Ascending aorta (tissue), 2 donors: Measurements from ENCODE around the gene ARPC1B. TPM values are rescaled to one million over a fixed set of nuclear protein-coding genes. Genes with fewer than 3 reads are reported as not detected.

Source experiments
- DNase-seq, 2 donors: peaks; one replicate each; pipeline ENCODE4 v3.0.0-alpha.2; 2019; ENCODE audit warnings: low spot score in 2 of 2
- H3K27ac ChIP-seq, 2 donors: fragments of 200-600 bp; sonication (generic); one replicate each; pipeline ENCODE4 v1.5.1; 2016 to 2017; ENCODE audit warnings: mild to moderate bottlenecking in 1 of 2
- H3K27me3 ChIP-seq: fragments of 200-600 bp; sonication (generic); one replicate; pipeline ENCODE4 v1.5.1; 2017
- H3K36me3 ChIP-seq, 2 donors: fragments of 200-600 bp; sonication (generic); one replicate each; pipeline ENCODE4 v1.5.1; 2016
- H3K4me1 ChIP-seq, 2 donors: fragments of 200-600 bp; sonication (generic); one replicate each; pipeline ENCODE4 v1.5.1; 2016 to 2017; ENCODE audit warnings: mild to moderate bottlenecking in 1 of 2
- H3K4me3 ChIP-seq, 2 donors: fragments of 200-600 bp; sonication (generic); one replicate each; pipeline ENCODE4 v1.5.1; 2016 to 2017; ENCODE audit warnings: mild to moderate bottlenecking in 1 of 2
- H3K9me3 ChIP-seq, 2 donors: fragments of 200-600 bp; sonication (generic); one replicate each; pipeline ENCODE4 v1.5.1; 2016
- CTCF ChIP-seq, 3 experiments: fragments of 200-600 bp in 2 of 3; fragments of 450-650 bp in 1 of 3; sonication (generic) in 2 of 3; IDR thresholded peaks; one replicate each; pipeline ENCODE4 v1.5.1; 2016 to 2019; ENCODE audit warnings: antibody characterized with exemption in 3 of 3, mild to moderate bottlenecking in 1 of 3, moderate library complexity in 1 of 3
- intact Hi-C: fragments of 100-400 bp; cut with DNase I; formaldehyde crosslinking; loops from one replicate; pipeline ENCODE4 v1.15.1; 2023
- total RNA-seq: library from RNA; depleted of rRNA; stranded (reverse); fragments of >200 nt; gene quantifications from one replicate; pipeline ENCODE4 v1.1.0, GENCODE V29; 2016

Gene ARPC1B
- total RNA-seq, 1 donor from 2014 or later: 360 TPM

DNA sequence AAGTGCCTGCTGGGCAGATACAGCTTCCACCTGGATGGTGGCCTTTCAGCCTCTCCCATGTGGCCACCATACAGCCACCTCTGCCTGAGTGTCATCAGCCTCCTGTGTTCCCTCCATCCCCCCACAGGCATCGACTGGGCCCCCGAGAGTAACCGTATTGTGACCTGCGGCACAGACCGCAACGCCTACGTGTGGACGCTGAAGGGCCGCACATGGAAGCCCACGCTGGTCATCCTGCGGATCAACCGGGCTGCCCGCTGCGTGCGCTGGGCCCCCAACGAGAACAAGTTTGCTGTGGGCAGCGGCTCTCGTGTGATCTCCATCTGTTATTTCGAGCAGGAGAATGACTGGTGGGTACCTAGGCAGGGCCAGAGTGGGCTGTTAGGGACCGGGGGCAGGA, 13.4 kb downstream of the ARPC1B start:
- Histone ChIP-seq H3K9me3 (no peaks in the 10 kb centered on the region), H3K27me3 (no peaks in the 10 kb centered on the region), H3K4me1 (peaks cover 6 to 7% of the 10 kb centered on the region in 2 donors), H3K4me3 (no peak overlapping the region), H3K36me3 (peaks cover 52 to 54% of the 10 kb centered on the region in 2 donors), H3K27ac (no peak overlapping the region)
- TF ChIP-seq CTCF (IDR thresholded peaks at IDR 0.05): no peak
- no peak for DNase-seq
- intact Hi-C loops: no loop called here

DNA sequence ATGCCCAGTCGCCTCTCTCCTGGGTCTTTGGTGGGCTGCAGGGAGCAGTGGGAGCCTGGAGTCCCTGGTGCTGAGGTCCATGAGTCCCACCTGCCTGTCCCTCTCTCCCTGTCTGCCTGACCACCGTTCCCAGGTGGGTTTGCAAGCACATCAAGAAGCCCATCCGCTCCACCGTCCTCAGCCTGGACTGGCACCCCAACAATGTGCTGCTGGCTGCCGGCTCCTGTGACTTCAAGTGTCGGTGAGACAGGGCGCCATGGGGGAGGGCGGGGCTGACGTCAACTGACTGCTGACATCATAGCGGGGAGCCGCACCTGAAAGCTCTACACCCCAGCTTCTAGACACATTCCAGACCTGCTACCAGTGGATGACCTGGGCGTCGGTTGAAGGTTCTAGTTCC, 15.2 kb downstream of the ARPC1B start:
- no peak for TF ChIP-seq CTCF (IDR thresholded peaks at IDR 0.05)
- no peak for DNase-seq
- intact Hi-C loops: no loop called here
- Histone ChIP-seq H3K27me3 (no peaks in the 10 kb centered on the region), H3K36me3 (peaks cover 52 to 63% of the 10 kb centered on the region in 2 donors), H3K27ac (no peak overlapping the region), H3K9me3 (no peaks in the 10 kb centered on the region), H3K4me3 (no peak overlapping the region), H3K4me1 (peaks cover 8 to 11% of the 10 kb centered on the region in 2 donors)

DNA sequence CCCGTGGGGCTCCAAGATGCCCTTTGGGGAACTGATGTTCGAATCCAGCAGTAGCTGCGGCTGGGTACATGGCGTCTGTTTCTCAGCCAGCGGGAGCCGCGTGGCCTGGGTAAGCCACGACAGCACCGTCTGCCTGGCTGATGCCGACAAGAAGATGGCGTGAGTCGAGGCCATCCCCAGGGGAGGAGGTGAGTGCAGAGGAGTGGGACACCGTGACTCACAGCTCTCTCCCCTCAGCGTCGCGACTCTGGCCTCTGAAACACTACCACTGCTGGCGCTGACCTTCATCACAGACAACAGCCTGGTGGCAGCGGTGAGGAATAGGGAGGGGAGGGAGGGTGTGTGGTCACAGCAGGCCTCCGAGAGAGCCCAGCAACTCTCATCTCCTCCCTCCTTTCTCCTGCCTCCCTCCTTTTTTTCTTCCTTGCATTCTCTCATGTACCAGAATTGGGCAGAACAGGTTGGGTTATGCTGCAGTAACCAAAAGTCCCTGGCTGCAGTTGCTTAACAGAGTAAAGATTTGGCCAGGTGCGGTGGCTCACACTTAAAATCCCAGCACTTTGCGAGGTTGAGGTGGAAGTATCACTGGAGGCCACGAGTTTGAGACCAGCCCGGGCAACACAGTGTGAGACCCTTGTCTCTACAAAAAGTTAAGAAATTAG, 16.5 kb downstream of the ARPC1B start:
- DNase-seq: no peak
- H3K9me3 ChIP-seq: no peaks in the 10 kb centered on the region
- intact Hi-C loops: no loop called here
- no peak overlapping the region for H3K27ac ChIP-seq
- no peaks in the 10 kb centered on the region for H3K27me3 ChIP-seq
- no peak for TF ChIP-seq CTCF (IDR thresholded peaks at IDR 0.05)
- peaks cover 54 to 68% of the 10 kb centered on the region in 2 donors for H3K36me3 ChIP-seq
- H3K4me3 ChIP-seq: no peak overlapping the region
- peaks cover 8 to 11% of the 10 kb centered on the region in 2 donors for H3K4me1 ChIP-seq

DNA sequence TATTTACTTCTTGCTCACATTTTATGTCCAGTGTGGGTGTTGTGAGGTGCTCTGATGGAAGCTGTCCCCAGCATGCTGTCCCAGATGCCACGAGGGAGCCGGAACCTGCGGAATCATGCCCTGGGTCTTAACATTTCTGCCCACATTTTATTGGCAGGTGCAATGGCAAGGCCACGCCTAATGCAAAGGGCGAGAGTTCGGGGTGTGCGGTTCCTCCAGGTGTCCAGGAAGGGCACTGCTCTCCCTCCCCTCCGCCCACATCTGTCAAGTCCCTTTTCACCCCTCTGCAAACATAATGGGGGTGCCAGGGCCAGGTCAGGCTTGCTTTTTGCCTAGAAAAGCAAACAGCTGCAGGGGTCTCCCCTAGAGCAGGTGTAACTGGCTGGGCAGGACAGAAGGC, 17.5 kb downstream of the ARPC1B start:
- Histone ChIP-seq H3K27ac (peak overlapping the region; percentile 73 to 83), H3K9me3 (no peaks in the 10 kb centered on the region), H3K4me1 (peaks cover 8 to 11% of the 10 kb centered on the region in 2 donors), H3K4me3 (peak overlapping the region; percentile 62 to 80), H3K27me3 (no peaks in the 10 kb centered on the region), H3K36me3 (peaks cover 50 to 72% of the 10 kb centered on the region in 2 donors)
- TF ChIP-seq CTCF (IDR thresholded peaks at IDR 0.05): no peak
- no peak for DNase-seq
- intact Hi-C loops: no loop called here

DNA sequence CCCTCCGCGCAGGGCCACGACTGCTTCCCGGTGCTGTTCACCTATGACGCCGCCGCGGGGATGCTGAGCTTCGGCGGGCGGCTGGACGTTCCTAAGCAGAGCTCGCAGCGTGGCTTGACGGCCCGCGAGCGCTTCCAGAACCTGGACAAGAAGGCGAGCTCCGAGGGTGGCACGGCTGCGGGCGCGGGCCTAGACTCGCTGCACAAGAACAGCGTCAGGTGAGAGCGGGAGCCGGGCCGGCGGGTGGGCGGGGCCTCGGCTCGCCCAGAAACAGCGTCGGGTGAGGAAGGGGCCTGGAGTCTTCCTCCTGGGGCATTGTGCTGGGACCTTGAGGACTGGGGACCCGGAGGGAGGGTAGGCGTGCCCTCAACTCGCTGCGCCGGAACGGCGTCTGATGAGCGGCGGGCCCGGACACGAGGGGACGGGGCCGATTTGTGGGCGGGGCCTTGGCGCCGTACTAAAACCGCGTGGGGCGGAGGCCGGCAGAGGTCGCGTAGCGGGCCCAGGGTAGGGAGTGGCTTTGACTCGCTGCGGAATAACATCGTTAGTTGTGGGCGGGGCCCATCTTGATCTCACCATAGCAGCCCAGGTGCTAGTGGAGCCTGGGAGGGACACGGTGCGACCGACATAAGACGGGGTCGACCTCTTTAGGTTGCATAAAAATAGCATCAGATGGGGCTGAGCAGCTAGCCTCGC, 18.3 kb downstream of the ARPC1B start:
- H3K27me3 ChIP-seq: no peaks in the 10 kb centered on the region
- no peaks in the 10 kb centered on the region for H3K9me3 ChIP-seq
- no peak for TF ChIP-seq CTCF (IDR thresholded peaks at IDR 0.05)
- peak overlapping the region; percentile 62 to 80 for H3K4me3 ChIP-seq
- H3K27ac ChIP-seq: peak overlapping the region; percentile 73 to 83
- peak in 1 of 2 donors; percentile 89 for DNase-seq
- intact Hi-C loops: loop anchor here (1.0 kb wide), 1 partner anchor 16 kb away; no protein-coding TSS in a partner anchor
- peaks cover 8 to 11% of the 10 kb centered on the region in 2 donors for H3K4me1 ChIP-seq
- H3K36me3 ChIP-seq: peaks cover 50 to 76% of the 10 kb centered on the region in 2 donors
